ENCODE data around the gene MYO3B. TPM values are rescaled to one million over a fixed set of nuclear protein-coding genes. Genes with fewer than 3 reads are reported as not detected.

The MYO3B gene
- total RNA-seq, 2 donors from 2014 or later, result 5.2 to 10.9 TPM

DNA sequence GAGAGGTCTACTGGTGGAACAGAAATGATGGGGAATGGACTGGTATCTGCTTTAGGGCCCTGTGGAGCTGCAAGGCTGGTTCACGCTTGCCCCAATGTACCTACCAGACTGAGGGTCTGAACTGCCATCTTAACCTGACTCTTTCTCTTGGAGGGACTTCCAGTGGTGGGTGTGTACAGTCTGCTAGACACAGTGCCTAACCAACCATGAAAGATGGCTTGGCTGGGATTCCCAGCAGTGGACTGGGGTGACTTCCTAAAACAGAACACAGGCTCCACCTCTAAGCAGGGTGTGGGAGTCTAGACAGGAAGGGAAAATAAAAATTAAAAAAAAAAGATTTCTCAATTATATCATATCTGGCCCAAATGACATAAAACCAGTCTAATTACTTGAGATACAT, 25.5 kb upstream of the MYO3B start:
- Mint-ChIP-seq H3K4me3 (no peak overlapping the region), H3K27me3 (ENCODE audit: insufficient read depth) (no peaks in the 10 kb centered on the region), H3K4me1 (peaks cover 28% of the 10 kb centered on the region), H3K27ac (no peak overlapping the region), H3K36me3 (ENCODE audit: low read depth) (no peaks in the 10 kb centered on the region), H3K9me3 (peaks cover 25% of the 10 kb centered on the region)
- Histone ChIP-seq H3K9ac (ENCODE audit: extremely low read depth, low read length, poor library complexity, severe bottlenecking) (no peak overlapping the region), H3K4me1 (ENCODE audit: control insufficient read depth, insufficient read depth, low read length) (peaks cover 8% of the 10 kb centered on the region), H3K27ac (ENCODE audit: low read depth, low read length) (no peak overlapping the region), H3K4me3 (ENCODE audit: low read length) (no peak overlapping the region), H3K27me3 (ENCODE audit: control insufficient read depth, insufficient read depth, low read length, poor library complexity, severe bottlenecking) (no peaks in the 10 kb centered on the region), H3K36me3 (ENCODE audit: control insufficient read depth, insufficient read depth, low read length) (no peaks in the 10 kb centered on the region), H3K9me3 (ENCODE audit: control insufficient read depth, low read length) (peaks cover 16% of the 10 kb centered on the region)
- 96% methylated on average over 1 of the region's 1 CpG; no CpG with 5 or more reads in 1 of the 2 experiments for WGBS, 2 experiments (ENCODE audit: insufficient coverage in 1 of 2, insufficient read length in 1 of 2)
- TF ChIP-seq, protein P1, sequence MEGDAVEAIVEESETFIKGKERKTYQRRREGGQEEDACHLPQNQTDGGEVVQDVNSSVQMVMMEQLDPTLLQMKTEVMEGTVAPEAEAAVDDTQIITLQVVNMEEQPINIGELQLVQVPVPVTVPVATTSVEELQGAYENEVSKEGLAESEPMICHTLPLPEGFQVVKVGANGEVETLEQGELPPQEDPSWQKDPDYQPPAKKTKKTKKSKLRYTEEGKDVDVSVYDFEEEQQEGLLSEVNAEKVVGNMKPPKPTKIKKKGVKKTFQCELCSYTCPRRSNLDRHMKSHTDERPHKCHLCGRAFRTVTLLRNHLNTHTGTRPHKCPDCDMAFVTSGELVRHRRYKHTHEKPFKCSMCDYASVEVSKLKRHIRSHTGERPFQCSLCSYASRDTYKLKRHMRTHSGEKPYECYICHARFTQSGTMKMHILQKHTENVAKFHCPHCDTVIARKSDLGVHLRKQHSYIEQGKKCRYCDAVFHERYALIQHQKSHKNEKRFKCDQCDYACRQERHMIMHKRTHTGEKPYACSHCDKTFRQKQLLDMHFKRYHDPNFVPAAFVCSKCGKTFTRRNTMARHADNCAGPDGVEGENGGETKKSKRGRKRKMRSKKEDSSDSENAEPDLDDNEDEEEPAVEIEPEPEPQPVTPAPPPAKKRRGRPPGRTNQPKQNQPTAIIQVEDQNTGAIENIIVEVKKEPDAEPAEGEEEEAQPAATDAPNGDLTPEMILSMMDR (conservative IDR thresholded peaks at IDR 0.05), result no peak
- DNase-seq, result no peak

DNA sequence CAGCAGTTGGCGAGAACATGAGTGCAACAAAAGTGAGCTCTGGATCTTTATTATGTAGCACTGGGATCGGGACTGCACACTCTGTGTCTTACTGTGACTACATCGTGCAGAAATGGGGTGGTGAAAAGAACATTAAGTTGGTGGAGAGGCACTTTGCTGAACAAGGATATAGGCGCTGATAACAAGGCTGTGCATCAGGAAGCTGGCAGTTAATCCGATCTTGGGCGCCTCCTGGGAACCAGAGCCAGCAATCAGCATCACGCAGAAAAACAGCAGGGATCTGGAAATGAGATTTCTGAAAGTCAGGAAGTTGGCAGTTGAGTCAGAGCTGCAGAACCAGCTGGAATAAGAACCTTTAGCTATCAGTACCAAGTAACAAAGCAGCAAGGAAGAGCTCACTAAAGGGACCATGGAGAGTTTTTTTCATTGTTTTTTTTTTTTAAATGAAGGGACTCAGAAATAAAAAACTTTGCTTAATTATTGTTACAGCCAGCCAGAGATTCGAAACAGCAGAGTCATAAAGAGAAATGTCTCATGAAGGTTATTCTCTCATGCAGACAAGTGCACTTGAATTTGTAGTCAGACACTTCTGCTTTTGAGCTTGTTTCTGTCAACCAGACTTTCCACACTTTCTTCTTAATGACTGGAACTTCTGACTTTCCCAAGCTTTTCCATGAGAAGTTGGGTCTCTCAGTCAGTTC, 22.8 kb upstream of the MYO3B start:
- Mint-ChIP-seq H3K27me3 (ENCODE audit: insufficient read depth) (no peaks in the 10 kb centered on the region), H3K9me3 (peaks cover 10% of the 10 kb centered on the region), H3K4me1 (peaks cover 41% of the 10 kb centered on the region), H3K36me3 (ENCODE audit: low read depth) (no peaks in the 10 kb centered on the region), H3K4me3 (no peak overlapping the region), H3K27ac (peak overlapping the region; percentile 82)
- H3K36me3 ChIP-seq (ENCODE audit: control insufficient read depth, insufficient read depth, low read length), result no peaks in the 10 kb centered on the region
- H3K27me3 ChIP-seq (ENCODE audit: control insufficient read depth, insufficient read depth, low read length, poor library complexity, severe bottlenecking), result no peaks in the 10 kb centered on the region
- peak; percentile 81 for DNase-seq
- TF ChIP-seq, protein P1 (conservative IDR thresholded peaks at IDR 0.05), result no peak
- H3K9me3 ChIP-seq (ENCODE audit: control insufficient read depth, low read length), result peaks cover 16% of the 10 kb centered on the region
- WGBS, 2 experiments (ENCODE audit: insufficient coverage in 1 of 2, insufficient read length in 1 of 2), result 38% methylated on average over 6 to 8 of the region's 8 CpGs
- no peak overlapping the region for H3K9ac ChIP-seq (ENCODE audit: extremely low read depth, low read length, poor library complexity, severe bottlenecking)
- H3K4me1 ChIP-seq (ENCODE audit: control insufficient read depth, insufficient read depth, low read length), result peaks cover 10% of the 10 kb centered on the region
- no peak overlapping the region for H3K4me3 ChIP-seq (ENCODE audit: low read length)
- H3K27ac ChIP-seq (ENCODE audit: low read depth, low read length), result no peak overlapping the region

GRCh38 chr2:170155723-170156253, 22.2 kb upstream of the MYO3B start:
- H3K4me1 Mint-ChIP-seq, result peaks cover 45% of the 10 kb centered on the region
- H3K27ac ChIP-seq (ENCODE audit: low read depth, low read length), result no peak overlapping the region
- H3K4me3 ChIP-seq (ENCODE audit: low read length), result no peak overlapping the region
- H3K9me3 Mint-ChIP-seq, result peaks cover 10% of the 10 kb centered on the region
- peak overlapping the region; percentile 66 for H3K27ac Mint-ChIP-seq
- no peak overlapping the region for H3K9ac ChIP-seq (ENCODE audit: extremely low read depth, low read length, poor library complexity, severe bottlenecking)
- H3K36me3 ChIP-seq (ENCODE audit: control insufficient read depth, insufficient read depth, low read length), result no peaks in the 10 kb centered on the region
- no peaks in the 10 kb centered on the region for H3K36me3 Mint-ChIP-seq (ENCODE audit: low read depth)
- peaks cover 10% of the 10 kb centered on the region for H3K4me1 ChIP-seq (ENCODE audit: control insufficient read depth, insufficient read depth, low read length)
- peak; percentile 57 for DNase-seq
- WGBS, 2 experiments (ENCODE audit: insufficient coverage in 1 of 2, insufficient read length in 1 of 2), result 79 to 83% methylated on average over 7 of the region's 7 CpGs
- peaks cover 16% of the 10 kb centered on the region for H3K9me3 ChIP-seq (ENCODE audit: control insufficient read depth, low read length)
- no peak overlapping the region for H3K4me3 Mint-ChIP-seq
- H3K27me3 ChIP-seq (ENCODE audit: control insufficient read depth, insufficient read depth, low read length, poor library complexity, severe bottlenecking), result no peaks in the 10 kb centered on the region
- TF ChIP-seq, protein P1 (conservative IDR thresholded peaks at IDR 0.05), result peak; percentile 32
- H3K27me3 Mint-ChIP-seq (ENCODE audit: insufficient read depth), result no peaks in the 10 kb centered on the region
